IMR-90 (cell line): ENCODE measurements around the gene SV2B. TPM values are rescaled to one million over a fixed set of nuclear protein-coding genes. Genes with fewer than 3 reads are reported as not detected.
A peak's percentile ranks its signal among the peaks of the same experiment; 100 is the strongest.

Source experiments
- ATAC-seq: fragments of 200-7000 bp; cut with Tn5 transposase; 2 replicates; pipeline ENCODE4 v1.9.1; 2020; ENCODE audit warnings: low read depth, mild to moderate bottlenecking, moderate library complexity
- BruUV-seq: library from RNA; stranded (reverse); fragments of 400-500 nt; replicated peaks from 2 replicates; lab custom pipeline; 2021; lab: Mats Ljungman, UMichigan
- CTCF ChIA-PET: fragments of 300-600 bp; formaldehyde crosslinking; extraction: SDS; loops from one replicate; lab custom pipeline; 2021; ENCODE audit warnings: antibody characterized with exemption; lab: Yijun Ruan, JAX
- POLR2A ChIA-PET: fragments of 300-600 bp; sonication (Branson Sonifier 250); formaldehyde crosslinking; loops from one replicate; lab custom pipeline; 2022; ENCODE audit warnings: antibody characterized with exemption; ENCODE audit not compliant: unreplicated experiment; lab: Charles Lee
- DNase-seq: peaks from one replicate; pipeline ENCODE4 v3.0.0; 2013
- H2AFZ ChIP-seq: replicated peaks from 2 replicates; pipeline ENCODE3; 2013; ENCODE audit warnings: low read length, mild to moderate bottlenecking; ENCODE audit not compliant: poor library complexity
- H2AK5ac ChIP-seq: 2 replicates; pipeline ENCODE4 v1.6.1; 2013; ENCODE audit warnings: low read depth, low read length, inconsistent platforms
- H2AK9ac ChIP-seq: replicated peaks from 2 replicates; pipeline ENCODE3; 2013; ENCODE audit warnings: mild to moderate bottlenecking, low read depth, low read length, moderate library complexity; ENCODE audit not compliant: poor library complexity
- H2BK120ac ChIP-seq: 2 replicates; pipeline ENCODE4 v1.6.1; 2013; ENCODE audit warnings: low read depth, low read length, inconsistent platforms
- H2BK15ac ChIP-seq: 3 replicates; pipeline ENCODE4 v1.6.1; 2013; ENCODE audit warnings: low read depth, low read length, inconsistent platforms
- H2BK20ac ChIP-seq: 2 replicates; pipeline ENCODE4 v1.6.1; 2013; ENCODE audit warnings: low read depth, mild to moderate bottlenecking, inconsistent platforms, low read length, moderate library complexity
- H2BK5ac ChIP-seq: 2 replicates; pipeline ENCODE4 v1.6.1; 2013; ENCODE audit warnings: mild to moderate bottlenecking, low read depth, low read length, inconsistent platforms; ENCODE audit not compliant: poor library complexity, severe bottlenecking
- H3K14ac ChIP-seq: replicated peaks from 2 replicates; pipeline ENCODE4 v1.6.1; 2013; ENCODE audit warnings: low read depth, low read length, inconsistent platforms
- H3K18ac ChIP-seq: 2 replicates; pipeline ENCODE4 v1.6.1; 2013; ENCODE audit warnings: low read depth, low read length, control low read depth
- H3K23ac ChIP-seq: 2 replicates; pipeline ENCODE4 v1.6.1; 2013; ENCODE audit warnings: low read depth, low read length, inconsistent platforms
- H3K27ac ChIP-seq: 2 replicates; pipeline ENCODE4 v1.5.1; 2013; ENCODE audit warnings: mild to moderate bottlenecking, control low read depth, low read length; ENCODE audit not compliant: insufficient read depth
- H3K27me3 ChIP-seq: 2 replicates; pipeline ENCODE4 v1.6.1; 2013; ENCODE audit warnings: low read length; ENCODE audit not compliant: control insufficient read depth, insufficient read depth
- H3K36me3 ChIP-seq: 2 replicates; pipeline ENCODE4 v1.6.1; 2013; ENCODE audit warnings: low read length, mixed read lengths; ENCODE audit not compliant: control insufficient read depth, insufficient read depth
- H3K4ac ChIP-seq: 2 replicates; pipeline ENCODE4 v1.6.1; 2013; ENCODE audit warnings: low read depth, low read length, inconsistent platforms
- H3K4me1 ChIP-seq: 2 replicates; pipeline ENCODE4 v1.6.1; 2013; ENCODE audit warnings: low read length, mixed read lengths; ENCODE audit not compliant: control insufficient read depth, insufficient read depth
- H3K4me2 ChIP-seq: 2 replicates; pipeline ENCODE4 v1.6.1; 2013; ENCODE audit warnings: low read depth, mild to moderate bottlenecking, control low read depth, low read length, moderate library complexity
- H3K4me3 ChIP-seq: 2 replicates; pipeline ENCODE4 v1.5.1; 2013; ENCODE audit warnings: low read depth, mild to moderate bottlenecking, control low read depth, low read length, moderate library complexity; ENCODE audit not compliant: insufficient read depth
- H3K56ac ChIP-seq: 2 replicates; pipeline ENCODE4 v1.6.1; 2013; ENCODE audit warnings: low read length, inconsistent platforms; ENCODE audit not compliant: insufficient read depth; ENCODE audit errors: extremely low read depth
- H3K79me1 ChIP-seq, 2 experiments: 2 replicates each; pipeline ENCODE4 v1.6.1; 2013; ENCODE audit warnings: low read length in 2 of 2, inconsistent platforms in 1 of 2, low read depth in 1 of 2
- H3K9ac ChIP-seq: 2 replicates; pipeline ENCODE4 v1.6.1; 2013; ENCODE audit warnings: low read depth, low read length, control low read depth
- H3K9me1 ChIP-seq: 2 replicates; pipeline ENCODE4 v1.6.1; 2013; ENCODE audit warnings: low read length, inconsistent platforms; ENCODE audit not compliant: insufficient read depth
- H3K9me3 ChIP-seq: 2 replicates; pipeline ENCODE4 v1.6.1; 2013; ENCODE audit warnings: low read length; ENCODE audit not compliant: control insufficient read depth, insufficient read depth
- H4K20me1 ChIP-seq: 2 replicates; pipeline ENCODE4 v1.6.1; 2013; ENCODE audit warnings: low read length, inconsistent platforms; ENCODE audit not compliant: insufficient read depth
- H4K5ac ChIP-seq: 2 replicates; pipeline ENCODE4 v1.6.1; 2013; ENCODE audit warnings: mild to moderate bottlenecking, low read depth, low read length, control low read depth
- H4K8ac ChIP-seq, 2 experiments: 2 replicates each; pipeline ENCODE4 v1.6.1; 2013; ENCODE audit warnings: low read depth in 2 of 2, low read length in 2 of 2, control low read depth in 1 of 2, inconsistent platforms in 1 of 2
- H4K91ac ChIP-seq: 2 replicates; pipeline ENCODE4 v1.6.1; 2013; ENCODE audit warnings: low read depth, low read length, inconsistent platforms; ENCODE audit not compliant: insufficient read depth
- CEBPB ChIP-seq: IDR thresholded peaks from 2 replicates; pipeline ENCODE4 v1.6.1; 2012; ENCODE audit warnings: low read depth, low read length, improper control_type of control experiment
- CHD1 ChIP-seq: IDR thresholded peaks from 2 replicates; pipeline ENCODE4 v1.6.1; 2012; ENCODE audit warnings: low read depth, low read length, improper control_type of control experiment
- FOS ChIP-seq: fragments of 150-350 bp; IDR thresholded peaks from 2 replicates; pipeline ENCODE4 v1.6.1; 2016; ENCODE audit warnings: low read depth, low read length
- MAFK ChIP-seq: IDR thresholded peaks from 2 replicates; pipeline ENCODE4 v1.6.1; 2012; ENCODE audit warnings: low read depth, low read length, improper control_type of control experiment
- MXI1 ChIP-seq: IDR thresholded peaks from 2 replicates; pipeline ENCODE4 v1.6.1; 2012; ENCODE audit warnings: low read depth, mild to moderate bottlenecking, low read length, moderate library complexity, borderline replicate concordance
- NFE2L2 ChIP-seq: fragments of 150-350 bp; IDR thresholded peaks from 2 replicates; pipeline ENCODE4 v1.6.1; 2016; ENCODE audit warnings: low read depth, mild to moderate bottlenecking, low read length
- RAD21 ChIP-seq: IDR thresholded peaks from 2 replicates; pipeline ENCODE4 v1.6.1; 2012; ENCODE audit warnings: low read length, improper control_type of control experiment
- RFX5 ChIP-seq: IDR thresholded peaks from 2 replicates; pipeline ENCODE4 v1.8.0; 2012; ENCODE audit warnings: low read depth, mild to moderate bottlenecking, low read length, moderate library complexity
- SMC3 ChIP-seq: fragments of 150-350 bp; IDR thresholded peaks from 2 replicates; pipeline ENCODE4 v1.6.1; 2016; ENCODE audit warnings: low read depth, mild to moderate bottlenecking, antibody characterized with exemption, low read length, moderate library complexity
- WGBS, 2 experiments: methylation state at CpG; one replicate each; pipeline versions ENCODE4 v1.1.5 to v1.1.7; 2013; ENCODE audit warnings: missing lambda C conversion rate in 2 of 2; ENCODE audit not compliant: insufficient read length in 1 of 2; ENCODE audit errors: extremely low coverage in 2 of 2; 5-methylcytosine and 5-hydroxymethylcytosine counted together
- dilution Hi-C: fragments of 300-500 bp; cut with HindIII; formaldehyde crosslinking; loops from one replicate; pipeline ENCODE4 v1.14.3; 2018; ENCODE audit warnings: low sequenced_read_pairs; ENCODE audit not compliant: unreplicated experiment
- in situ Hi-C: fragments of 300-500 bp; cut with MboI; formaldehyde crosslinking; loops from 3 replicates; pipeline ENCODE4 v1.14.3; 2019; ENCODE audit warnings: low sequenced_read_pairs, inconsistent platforms, mixed read lengths
- intact Hi-C: fragments of 100-400 bp; cut with micrococcal nuclease; formaldehyde crosslinking; loops from 2 replicates; pipeline ENCODE4 v1.10.0; 2022
- polyA plus RNA-seq, 3 experiments: library from polyadenylated mRNA; depleted of rRNA; stranded (reverse); fragments of >200 nt; gene quantifications; 2 replicates each; pipeline ENCODE4 v1.2.3, GENCODE V29; 2012; ENCODE audit warnings: low replicate concordance in 1 of 3
- total RNA-seq: library from RNA; depleted of rRNA; stranded (reverse); fragments of >200 nt; gene quantifications from 2 replicates; pipeline ENCODE4 v1.2.3, GENCODE V29; 2012
- TF ChIP-seq, protein P1 (sequence below): conservative IDR thresholded peaks from 2 replicates; pipeline ENCODE4 v1.5.1; 2012; ENCODE audit warnings: mild to moderate bottlenecking, low read depth, low read length, improper control_type of control experiment
- TF ChIP-seq, protein P2 (sequence below): fragments of 150-350 bp; IDR thresholded peaks from 2 replicates; pipeline ENCODE4 v1.6.1; 2016; ENCODE audit warnings: low read depth, mild to moderate bottlenecking, low read length, moderate library complexity, borderline replicate concordance
- TF ChIP-seq, protein P3 (sequence below): fragments of 150-350 bp; IDR thresholded peaks from 2 replicates; pipeline ENCODE4 v1.6.1; 2017; ENCODE audit warnings: mild to moderate bottlenecking, antibody characterized with exemption, low read length, low read depth

SV2B gene
- total and polyA plus RNA-seq, 2 of the 4 experiments (the other 2 are of a cell fraction) = not detected

DNA sequence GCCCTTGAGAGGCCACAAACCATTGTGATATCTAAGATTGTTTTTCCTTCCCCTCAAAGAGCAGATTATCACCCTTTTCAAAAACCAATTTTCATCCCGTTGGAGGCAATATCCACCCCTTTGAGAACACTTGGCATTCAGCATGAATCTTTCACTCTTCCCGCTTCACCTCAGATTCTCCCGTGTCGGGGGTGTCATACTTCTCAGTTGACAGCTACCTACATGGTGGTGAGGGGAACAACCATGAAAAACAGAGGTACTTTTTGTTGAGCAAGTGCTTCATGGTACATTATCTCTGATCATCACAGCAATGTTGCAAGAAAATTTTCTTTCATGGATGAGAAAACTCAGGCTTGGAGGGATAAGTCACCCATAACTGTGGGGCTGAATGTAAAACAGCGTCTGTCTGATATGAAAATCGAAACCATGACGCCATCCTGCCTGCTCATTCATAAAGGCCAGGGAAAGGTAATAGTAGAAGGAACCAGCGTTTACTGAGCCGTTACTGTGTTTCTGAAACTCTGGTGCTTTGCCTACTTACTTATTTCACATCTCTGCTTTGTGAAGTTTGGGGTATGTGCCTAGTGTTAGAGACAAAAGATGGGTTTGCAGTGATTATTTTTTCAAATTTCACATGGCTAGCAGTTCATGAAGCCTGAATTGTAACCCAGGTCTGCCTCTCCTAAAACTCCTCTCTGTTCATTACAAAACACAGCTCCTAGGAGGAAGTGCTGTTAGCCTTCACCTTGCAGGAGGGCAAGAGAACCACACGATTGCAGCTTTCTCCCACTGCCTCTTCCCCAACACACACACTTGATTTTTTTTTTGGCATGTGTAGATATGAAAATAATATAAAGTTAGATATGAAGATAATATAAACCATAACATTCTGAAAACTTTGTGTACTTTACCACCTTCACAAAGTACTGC is 35.4 kb downstream of the SV2B start (continued):
- TF ChIP-seq FOS = no peak

DNA sequence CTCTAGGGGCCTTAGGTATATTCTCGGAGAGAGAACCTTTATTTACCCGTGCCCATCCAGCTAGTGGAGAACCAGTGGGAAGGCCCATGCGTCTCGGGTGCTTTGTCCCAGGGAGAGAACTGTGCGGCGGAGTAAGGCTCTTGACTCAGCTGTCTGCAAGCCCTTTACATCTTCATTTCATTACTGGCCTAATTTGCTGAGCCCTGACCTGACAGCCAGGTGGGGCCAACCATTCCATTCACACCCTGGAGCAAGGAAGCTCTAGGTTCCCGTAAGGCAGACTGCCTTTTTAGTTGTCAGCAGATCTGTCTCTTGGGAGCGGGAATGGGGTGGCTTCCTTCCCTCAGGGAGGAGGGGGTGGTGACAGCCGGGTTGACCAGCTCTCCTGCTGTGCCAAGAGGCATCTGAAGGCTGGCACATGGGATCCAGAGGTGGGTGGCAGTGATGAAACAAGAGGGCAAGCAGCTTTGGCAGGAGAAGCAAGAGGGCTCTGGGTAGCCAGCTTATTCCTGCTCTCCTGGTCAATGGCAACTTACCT is 36.4 kb downstream of the SV2B start:
- Histone ChIP-seq H3K9me1 (no peaks in the 10 kb centered on the region), H3K36me3 (no peaks in the 10 kb centered on the region), H2BK15ac (no peak overlapping the region), H2BK5ac (no peak overlapping the region), H3K23ac (no peak overlapping the region), H3K4me3 (no peak overlapping the region), H2AFZ (no peak overlapping the region), H3K9me3 (no peaks in the 10 kb centered on the region), H4K5ac (no peak overlapping the region), H3K27ac (no peak overlapping the region), H3K14ac (no peak overlapping the region), H3K56ac (no peak overlapping the region), H3K79me1 (no peaks in the 10 kb centered on the region), H3K27me3 (no peaks in the 10 kb centered on the region; the same call in 1 of the 2 replicates), H4K8ac (no peak overlapping the region), H4K91ac (no peak overlapping the region), H4K20me1 (no peaks in the 10 kb centered on the region), H2BK20ac (no peak overlapping the region), H2AK9ac (peak overlapping the region; percentile 24), H2AK5ac (no peak overlapping the region), H2BK120ac (no peak overlapping the region), H3K4me1 (no peaks in the 10 kb centered on the region), H3K9ac (no peak overlapping the region), H3K4ac (no peak overlapping the region), H3K18ac (no peak overlapping the region), H3K4me2 (no peak overlapping the region)
- ChIA-PET CTCF (no interaction called here), POLR2A (no interaction called here)
- WGBS, 2 experiments = 67% methylated on average over 3 of the region's 9 CpGs; no CpG with 5 or more reads in 1 of the 2 experiments
- no TSS peak for BruUV-seq
- ATAC-seq (no peak), DNase-seq (no peak)
- intact Hi-C loops = no loop called here
- dilution Hi-C loops = no loop called here
- in situ Hi-C loops = no loop called here
- TF ChIP-seq NFE2L2 = no peak
- TF ChIP-seq, protein P1, sequence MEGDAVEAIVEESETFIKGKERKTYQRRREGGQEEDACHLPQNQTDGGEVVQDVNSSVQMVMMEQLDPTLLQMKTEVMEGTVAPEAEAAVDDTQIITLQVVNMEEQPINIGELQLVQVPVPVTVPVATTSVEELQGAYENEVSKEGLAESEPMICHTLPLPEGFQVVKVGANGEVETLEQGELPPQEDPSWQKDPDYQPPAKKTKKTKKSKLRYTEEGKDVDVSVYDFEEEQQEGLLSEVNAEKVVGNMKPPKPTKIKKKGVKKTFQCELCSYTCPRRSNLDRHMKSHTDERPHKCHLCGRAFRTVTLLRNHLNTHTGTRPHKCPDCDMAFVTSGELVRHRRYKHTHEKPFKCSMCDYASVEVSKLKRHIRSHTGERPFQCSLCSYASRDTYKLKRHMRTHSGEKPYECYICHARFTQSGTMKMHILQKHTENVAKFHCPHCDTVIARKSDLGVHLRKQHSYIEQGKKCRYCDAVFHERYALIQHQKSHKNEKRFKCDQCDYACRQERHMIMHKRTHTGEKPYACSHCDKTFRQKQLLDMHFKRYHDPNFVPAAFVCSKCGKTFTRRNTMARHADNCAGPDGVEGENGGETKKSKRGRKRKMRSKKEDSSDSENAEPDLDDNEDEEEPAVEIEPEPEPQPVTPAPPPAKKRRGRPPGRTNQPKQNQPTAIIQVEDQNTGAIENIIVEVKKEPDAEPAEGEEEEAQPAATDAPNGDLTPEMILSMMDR = no peak
- no peak for TF ChIP-seq MAFK
- no peak for TF ChIP-seq CEBPB
- no peak for TF ChIP-seq MXI1
- no peak for TF ChIP-seq CHD1
- no peak for TF ChIP-seq RAD21
- TF ChIP-seq, protein P2, sequence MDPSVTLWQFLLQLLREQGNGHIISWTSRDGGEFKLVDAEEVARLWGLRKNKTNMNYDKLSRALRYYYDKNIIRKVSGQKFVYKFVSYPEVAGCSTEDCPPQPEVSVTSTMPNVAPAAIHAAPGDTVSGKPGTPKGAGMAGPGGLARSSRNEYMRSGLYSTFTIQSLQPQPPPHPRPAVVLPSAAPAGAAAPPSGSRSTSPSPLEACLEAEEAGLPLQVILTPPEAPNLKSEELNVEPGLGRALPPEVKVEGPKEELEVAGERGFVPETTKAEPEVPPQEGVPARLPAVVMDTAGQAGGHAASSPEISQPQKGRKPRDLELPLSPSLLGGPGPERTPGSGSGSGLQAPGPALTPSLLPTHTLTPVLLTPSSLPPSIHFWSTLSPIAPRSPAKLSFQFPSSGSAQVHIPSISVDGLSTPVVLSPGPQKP = no peak
- no peak for TF ChIP-seq RFX5
- no peak for TF ChIP-seq SMC3
- TF ChIP-seq, protein P3, sequence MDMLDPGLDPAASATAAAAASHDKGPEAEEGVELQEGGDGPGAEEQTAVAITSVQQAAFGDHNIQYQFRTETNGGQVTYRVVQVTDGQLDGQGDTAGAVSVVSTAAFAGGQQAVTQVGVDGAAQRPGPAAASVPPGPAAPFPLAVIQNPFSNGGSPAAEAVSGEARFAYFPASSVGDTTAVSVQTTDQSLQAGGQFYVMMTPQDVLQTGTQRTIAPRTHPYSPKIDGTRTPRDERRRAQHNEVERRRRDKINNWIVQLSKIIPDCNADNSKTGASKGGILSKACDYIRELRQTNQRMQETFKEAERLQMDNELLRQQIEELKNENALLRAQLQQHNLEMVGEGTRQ = no peak
